ENCODE data around the gene CREB1.
A peak's percentile ranks its signal among the peaks of the same experiment; 100 is the strongest.

DNA sequence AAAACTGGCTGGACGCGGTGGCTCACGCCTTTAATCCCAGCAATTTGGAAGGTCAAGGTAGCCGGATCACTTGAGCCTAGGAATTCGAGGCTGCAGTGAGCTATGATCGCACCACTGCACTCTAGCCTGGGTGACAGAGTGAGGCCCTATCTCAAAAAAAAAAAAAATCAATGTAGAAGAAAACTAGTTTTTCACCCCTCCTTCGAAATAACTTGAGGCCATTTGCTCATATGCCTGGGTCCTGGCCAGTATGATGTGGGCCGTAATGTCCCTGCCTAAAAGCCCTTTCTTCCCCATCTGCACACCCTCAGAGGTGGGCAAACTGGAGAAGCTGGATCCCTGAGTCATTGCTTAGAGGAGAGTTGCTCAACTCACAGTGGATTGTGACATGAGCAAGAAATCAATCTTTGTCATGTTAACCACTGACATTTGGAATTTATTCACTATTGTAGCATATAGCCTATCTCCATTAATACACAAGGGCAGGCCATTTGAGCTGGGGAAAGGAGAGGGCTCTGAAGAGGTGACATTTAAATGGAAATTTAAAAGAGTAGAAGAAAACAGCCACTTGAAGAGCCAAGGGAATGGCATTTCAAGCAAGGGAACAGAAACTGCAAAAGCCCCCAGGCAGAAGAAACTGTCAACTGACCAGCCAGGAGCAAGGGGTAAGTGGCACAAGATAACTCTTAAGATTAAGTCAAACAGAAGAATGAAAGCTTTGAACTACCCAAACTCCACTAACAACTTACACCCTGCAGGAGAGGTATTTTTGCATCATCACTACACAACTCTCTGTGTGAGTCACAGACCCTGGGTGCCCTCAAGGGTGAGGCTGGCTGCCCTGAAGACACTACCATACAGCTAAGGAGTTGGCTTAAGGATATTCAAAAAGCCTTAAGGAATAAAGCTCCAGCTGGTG is 103.1 kb downstream of the CREB1 start:
- TF ChIP-seq, protein P1, sequence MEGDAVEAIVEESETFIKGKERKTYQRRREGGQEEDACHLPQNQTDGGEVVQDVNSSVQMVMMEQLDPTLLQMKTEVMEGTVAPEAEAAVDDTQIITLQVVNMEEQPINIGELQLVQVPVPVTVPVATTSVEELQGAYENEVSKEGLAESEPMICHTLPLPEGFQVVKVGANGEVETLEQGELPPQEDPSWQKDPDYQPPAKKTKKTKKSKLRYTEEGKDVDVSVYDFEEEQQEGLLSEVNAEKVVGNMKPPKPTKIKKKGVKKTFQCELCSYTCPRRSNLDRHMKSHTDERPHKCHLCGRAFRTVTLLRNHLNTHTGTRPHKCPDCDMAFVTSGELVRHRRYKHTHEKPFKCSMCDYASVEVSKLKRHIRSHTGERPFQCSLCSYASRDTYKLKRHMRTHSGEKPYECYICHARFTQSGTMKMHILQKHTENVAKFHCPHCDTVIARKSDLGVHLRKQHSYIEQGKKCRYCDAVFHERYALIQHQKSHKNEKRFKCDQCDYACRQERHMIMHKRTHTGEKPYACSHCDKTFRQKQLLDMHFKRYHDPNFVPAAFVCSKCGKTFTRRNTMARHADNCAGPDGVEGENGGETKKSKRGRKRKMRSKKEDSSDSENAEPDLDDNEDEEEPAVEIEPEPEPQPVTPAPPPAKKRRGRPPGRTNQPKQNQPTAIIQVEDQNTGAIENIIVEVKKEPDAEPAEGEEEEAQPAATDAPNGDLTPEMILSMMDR (IDR thresholded peaks at IDR 0.05; ENCODE audit: insufficient read depth, low read length): no peak
- TF ChIP-seq POLR2AphosphoS5 (IDR thresholded peaks at IDR 0.05; ENCODE audit: low read depth): 0 out of 2 replicates have a peak, but pooled peaks have one; percentile 16
- no peak for TF ChIP-seq REST (IDR thresholded peaks at IDR 0.05; ENCODE audit: insufficient replicate concordance, low read depth)
- peak; percentile 79 for TF ChIP-seq SPI1 (IDR thresholded peaks at IDR 0.05; ENCODE audit: borderline replicate concordance, low read depth)
- TF ChIP-seq GABPA (IDR thresholded peaks at IDR 0.05; ENCODE audit: low read depth): no peak
